IMR-90 (cell line): ENCODE results near the gene REPS1. TPM values are rescaled to one million over a fixed set of nuclear protein-coding genes. Genes with fewer than 3 reads are reported as not detected.

Experiments
- ATAC-seq: fragments of 200-7000 bp; cut with Tn5 transposase; 2 replicates; pipeline ENCODE4 v1.9.1; 2020; ENCODE audit warnings: low read depth, mild to moderate bottlenecking, moderate library complexity
- BruUV-seq: library from RNA; stranded (reverse); fragments of 400-500 nt; replicated peaks from 2 replicates; lab custom pipeline; 2021; lab: Mats Ljungman, UMichigan
- CTCF ChIA-PET: fragments of 300-600 bp; formaldehyde crosslinking; extraction: SDS; loops from one replicate; lab custom pipeline; 2021; ENCODE audit warnings: antibody characterized with exemption; lab: Yijun Ruan, JAX
- POLR2A ChIA-PET: fragments of 300-600 bp; sonication (Branson Sonifier 250); formaldehyde crosslinking; loops from one replicate; lab custom pipeline; 2022; ENCODE audit warnings: antibody characterized with exemption; ENCODE audit not compliant: unreplicated experiment; lab: Charles Lee
- DNase-seq: peaks from one replicate; pipeline ENCODE4 v3.0.0; 2013
- H2AFZ ChIP-seq: replicated peaks from 2 replicates; pipeline ENCODE3; 2013; ENCODE audit warnings: low read length, mild to moderate bottlenecking; ENCODE audit not compliant: poor library complexity
- H2AK5ac ChIP-seq: 2 replicates; pipeline ENCODE4 v1.6.1; 2013; ENCODE audit warnings: low read depth, low read length, inconsistent platforms
- H2AK9ac ChIP-seq: replicated peaks from 2 replicates; pipeline ENCODE3; 2013; ENCODE audit warnings: mild to moderate bottlenecking, low read depth, low read length, moderate library complexity; ENCODE audit not compliant: poor library complexity
- H2BK120ac ChIP-seq: 2 replicates; pipeline ENCODE4 v1.6.1; 2013; ENCODE audit warnings: low read depth, low read length, inconsistent platforms
- H2BK15ac ChIP-seq: 3 replicates; pipeline ENCODE4 v1.6.1; 2013; ENCODE audit warnings: low read depth, low read length, inconsistent platforms
- H2BK20ac ChIP-seq: 2 replicates; pipeline ENCODE4 v1.6.1; 2013; ENCODE audit warnings: low read depth, mild to moderate bottlenecking, inconsistent platforms, low read length, moderate library complexity
- H2BK5ac ChIP-seq: 2 replicates; pipeline ENCODE4 v1.6.1; 2013; ENCODE audit warnings: mild to moderate bottlenecking, low read depth, low read length, inconsistent platforms; ENCODE audit not compliant: poor library complexity, severe bottlenecking
- H3K14ac ChIP-seq: replicated peaks from 2 replicates; pipeline ENCODE4 v1.6.1; 2013; ENCODE audit warnings: low read depth, low read length, inconsistent platforms
- H3K18ac ChIP-seq: 2 replicates; pipeline ENCODE4 v1.6.1; 2013; ENCODE audit warnings: low read depth, low read length, control low read depth
- H3K23ac ChIP-seq: 2 replicates; pipeline ENCODE4 v1.6.1; 2013; ENCODE audit warnings: low read depth, low read length, inconsistent platforms
- H3K27ac ChIP-seq: 2 replicates; pipeline ENCODE4 v1.5.1; 2013; ENCODE audit warnings: mild to moderate bottlenecking, control low read depth, low read length; ENCODE audit not compliant: insufficient read depth
- H3K27me3 ChIP-seq: 2 replicates; pipeline ENCODE4 v1.6.1; 2013; ENCODE audit warnings: low read length; ENCODE audit not compliant: control insufficient read depth, insufficient read depth
- H3K36me3 ChIP-seq: 2 replicates; pipeline ENCODE4 v1.6.1; 2013; ENCODE audit warnings: low read length, mixed read lengths; ENCODE audit not compliant: control insufficient read depth, insufficient read depth
- H3K4ac ChIP-seq: 2 replicates; pipeline ENCODE4 v1.6.1; 2013; ENCODE audit warnings: low read depth, low read length, inconsistent platforms
- H3K4me1 ChIP-seq: 2 replicates; pipeline ENCODE4 v1.6.1; 2013; ENCODE audit warnings: low read length, mixed read lengths; ENCODE audit not compliant: control insufficient read depth, insufficient read depth
- H3K4me2 ChIP-seq: 2 replicates; pipeline ENCODE4 v1.6.1; 2013; ENCODE audit warnings: low read depth, mild to moderate bottlenecking, control low read depth, low read length, moderate library complexity
- H3K4me3 ChIP-seq: 2 replicates; pipeline ENCODE4 v1.5.1; 2013; ENCODE audit warnings: low read depth, mild to moderate bottlenecking, control low read depth, low read length, moderate library complexity; ENCODE audit not compliant: insufficient read depth
- H3K56ac ChIP-seq: 2 replicates; pipeline ENCODE4 v1.6.1; 2013; ENCODE audit warnings: low read length, inconsistent platforms; ENCODE audit not compliant: insufficient read depth; ENCODE audit errors: extremely low read depth
- H3K79me1 ChIP-seq, 2 experiments: 2 replicates each; pipeline ENCODE4 v1.6.1; 2013; ENCODE audit warnings: low read length in 2 of 2, inconsistent platforms in 1 of 2, low read depth in 1 of 2
- H3K9ac ChIP-seq: 2 replicates; pipeline ENCODE4 v1.6.1; 2013; ENCODE audit warnings: low read depth, low read length, control low read depth
- H3K9me1 ChIP-seq: 2 replicates; pipeline ENCODE4 v1.6.1; 2013; ENCODE audit warnings: low read length, inconsistent platforms; ENCODE audit not compliant: insufficient read depth
- H3K9me3 ChIP-seq: 2 replicates; pipeline ENCODE4 v1.6.1; 2013; ENCODE audit warnings: low read length; ENCODE audit not compliant: control insufficient read depth, insufficient read depth
- H4K20me1 ChIP-seq: 2 replicates; pipeline ENCODE4 v1.6.1; 2013; ENCODE audit warnings: low read length, inconsistent platforms; ENCODE audit not compliant: insufficient read depth
- H4K5ac ChIP-seq: 2 replicates; pipeline ENCODE4 v1.6.1; 2013; ENCODE audit warnings: mild to moderate bottlenecking, low read depth, low read length, control low read depth
- H4K8ac ChIP-seq, 2 experiments: 2 replicates each; pipeline ENCODE4 v1.6.1; 2013; ENCODE audit warnings: low read depth in 2 of 2, low read length in 2 of 2, control low read depth in 1 of 2, inconsistent platforms in 1 of 2
- H4K91ac ChIP-seq: 2 replicates; pipeline ENCODE4 v1.6.1; 2013; ENCODE audit warnings: low read depth, low read length, inconsistent platforms; ENCODE audit not compliant: insufficient read depth
- BHLHE40 ChIP-seq: fragments of 150-350 bp; IDR thresholded peaks from 2 replicates; pipeline ENCODE4 v1.6.1; 2016; ENCODE audit warnings: mild to moderate bottlenecking, low read depth, low read length
- CEBPB ChIP-seq: IDR thresholded peaks from 2 replicates; pipeline ENCODE4 v1.6.1; 2012; ENCODE audit warnings: low read depth, low read length, improper control_type of control experiment
- CHD1 ChIP-seq: IDR thresholded peaks from 2 replicates; pipeline ENCODE4 v1.6.1; 2012; ENCODE audit warnings: low read depth, low read length, improper control_type of control experiment
- CTCF ChIP-seq: conservative IDR thresholded peaks from 2 replicates; pipeline ENCODE4 v1.5.1; 2012; ENCODE audit warnings: mild to moderate bottlenecking, low read depth, low read length, improper control_type of control experiment
- FOS ChIP-seq: fragments of 150-350 bp; IDR thresholded peaks from 2 replicates; pipeline ENCODE4 v1.6.1; 2016; ENCODE audit warnings: low read depth, low read length
- MAFK ChIP-seq: IDR thresholded peaks from 2 replicates; pipeline ENCODE4 v1.6.1; 2012; ENCODE audit warnings: low read depth, low read length, improper control_type of control experiment
- MAZ ChIP-seq: IDR thresholded peaks from 2 replicates; pipeline ENCODE4 v1.6.1; 2012; ENCODE audit warnings: low read depth, mild to moderate bottlenecking, low read length, improper control_type of control experiment, moderate library complexity, borderline replicate concordance
- MXI1 ChIP-seq: IDR thresholded peaks from 2 replicates; pipeline ENCODE4 v1.6.1; 2012; ENCODE audit warnings: low read depth, mild to moderate bottlenecking, low read length, moderate library complexity, borderline replicate concordance
- NFE2L2 ChIP-seq: fragments of 150-350 bp; IDR thresholded peaks from 2 replicates; pipeline ENCODE4 v1.6.1; 2016; ENCODE audit warnings: low read depth, mild to moderate bottlenecking, low read length
- POLR2A ChIP-seq: IDR thresholded peaks from 2 replicates; pipeline ENCODE4 v1.6.1; 2012; ENCODE audit warnings: mild to moderate bottlenecking, low read depth, low read length
- RAD21 ChIP-seq: IDR thresholded peaks from 2 replicates; pipeline ENCODE4 v1.6.1; 2012; ENCODE audit warnings: low read length, improper control_type of control experiment
- RCOR1 ChIP-seq: IDR thresholded peaks from 2 replicates; pipeline ENCODE4 v1.6.1; 2012; ENCODE audit warnings: mild to moderate bottlenecking, low read length, improper control_type of control experiment; ENCODE audit not compliant: insufficient replicate concordance
- RFX5 ChIP-seq: IDR thresholded peaks from 2 replicates; pipeline ENCODE4 v1.8.0; 2012; ENCODE audit warnings: low read depth, mild to moderate bottlenecking, low read length, moderate library complexity
- SMC3 ChIP-seq: fragments of 150-350 bp; IDR thresholded peaks from 2 replicates; pipeline ENCODE4 v1.6.1; 2016; ENCODE audit warnings: low read depth, mild to moderate bottlenecking, antibody characterized with exemption, low read length, moderate library complexity
- WGBS, 2 experiments: methylation state at CpG; one replicate each; pipeline versions ENCODE4 v1.1.5 to v1.1.7; 2013; ENCODE audit warnings: missing lambda C conversion rate in 2 of 2; ENCODE audit not compliant: insufficient read length in 1 of 2; ENCODE audit errors: extremely low coverage in 2 of 2; 5-methylcytosine and 5-hydroxymethylcytosine counted together
- dilution Hi-C: fragments of 300-500 bp; cut with HindIII; formaldehyde crosslinking; loops from one replicate; pipeline ENCODE4 v1.14.3; 2018; ENCODE audit warnings: low sequenced_read_pairs; ENCODE audit not compliant: unreplicated experiment
- in situ Hi-C: fragments of 300-500 bp; cut with MboI; formaldehyde crosslinking; loops from 3 replicates; pipeline ENCODE4 v1.14.3; 2019; ENCODE audit warnings: low sequenced_read_pairs, inconsistent platforms, mixed read lengths
- intact Hi-C: fragments of 100-400 bp; cut with micrococcal nuclease; formaldehyde crosslinking; loops from 2 replicates; pipeline ENCODE4 v1.10.0; 2022
- polyA plus RNA-seq, 3 experiments: library from polyadenylated mRNA; depleted of rRNA; stranded (reverse); fragments of >200 nt; gene quantifications; 2 replicates each; pipeline ENCODE4 v1.2.3, GENCODE V29; 2012; ENCODE audit warnings: low replicate concordance in 1 of 3
- total RNA-seq: library from RNA; depleted of rRNA; stranded (reverse); fragments of >200 nt; gene quantifications from 2 replicates; pipeline ENCODE4 v1.2.3, GENCODE V29; 2012
- TF ChIP-seq, protein P1 (sequence below): fragments of 150-350 bp; IDR thresholded peaks from 2 replicates; pipeline ENCODE4 v1.6.1; 2017; ENCODE audit warnings: mild to moderate bottlenecking, antibody characterized with exemption, low read length, low read depth
- TF ChIP-seq, protein P2 (sequence below): fragments of 150-350 bp; IDR thresholded peaks from 2 replicates; pipeline ENCODE4 v1.6.1; 2016; ENCODE audit warnings: low read depth, mild to moderate bottlenecking, low read length, moderate library complexity, borderline replicate concordance

Gene REPS1
- total and polyA plus RNA-seq, 2 of the 4 experiments (the other 2 are of a cell fraction): 21.9 to 24.2 TPM

DNA sequence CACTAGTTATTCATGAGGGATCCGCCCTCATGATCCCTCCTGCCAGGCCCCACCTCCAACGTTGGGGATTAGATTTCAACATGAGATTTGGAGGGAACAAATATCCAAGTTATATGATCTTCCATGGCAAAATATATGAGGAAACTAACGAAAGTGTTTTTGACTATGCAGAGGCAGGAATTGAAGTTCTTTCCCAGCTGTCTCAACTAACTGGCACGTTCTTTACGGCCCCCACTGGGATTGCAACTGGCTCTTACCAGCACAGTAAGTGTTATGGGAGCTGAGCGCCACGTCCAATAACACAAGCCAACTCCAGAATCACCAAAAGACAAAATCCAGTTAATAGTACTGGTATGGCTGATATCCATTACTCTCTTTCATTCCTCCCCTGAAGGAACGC is 125.6 kb downstream of the REPS1 start:
- Histone ChIP-seq H4K5ac (no peak overlapping the region), H3K56ac (no peak overlapping the region), H3K23ac (no peak overlapping the region), H2BK120ac (no peak overlapping the region), H2AK9ac (no peak overlapping the region), H3K14ac (no peak overlapping the region), H2BK5ac (no peak overlapping the region), H3K4me3 (no peak overlapping the region), H3K4ac (no peak overlapping the region), H3K9me3 (no peaks in the 10 kb centered on the region), H4K91ac (no peak overlapping the region), H3K18ac (no peak overlapping the region), H2AFZ (no peak overlapping the region), H3K27me3 (no peaks in the 10 kb centered on the region; the same call in none of the 2 replicates), H3K79me1 (no peaks in the 10 kb centered on the region), H3K9ac (no peak overlapping the region), H3K4me1 (no peaks in the 10 kb centered on the region), H4K20me1 (no peaks in the 10 kb centered on the region), H4K8ac (no peak overlapping the region), H2AK5ac (no peak overlapping the region), H3K9me1 (no peaks in the 10 kb centered on the region), H3K27ac (no peak overlapping the region), H2BK15ac (no peak overlapping the region), H3K4me2 (no peak overlapping the region), H2BK20ac (no peak overlapping the region), H3K36me3 (no peaks in the 10 kb centered on the region)
- TF ChIP-seq MAFK: no peak
- no peak for TF ChIP-seq FOS
- TF ChIP-seq, protein P1, sequence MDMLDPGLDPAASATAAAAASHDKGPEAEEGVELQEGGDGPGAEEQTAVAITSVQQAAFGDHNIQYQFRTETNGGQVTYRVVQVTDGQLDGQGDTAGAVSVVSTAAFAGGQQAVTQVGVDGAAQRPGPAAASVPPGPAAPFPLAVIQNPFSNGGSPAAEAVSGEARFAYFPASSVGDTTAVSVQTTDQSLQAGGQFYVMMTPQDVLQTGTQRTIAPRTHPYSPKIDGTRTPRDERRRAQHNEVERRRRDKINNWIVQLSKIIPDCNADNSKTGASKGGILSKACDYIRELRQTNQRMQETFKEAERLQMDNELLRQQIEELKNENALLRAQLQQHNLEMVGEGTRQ: no peak
- TF ChIP-seq SMC3: no peak
- TF ChIP-seq CTCF: no peak
- no peak for TF ChIP-seq MAZ
- no peak for TF ChIP-seq RFX5
- TF ChIP-seq NFE2L2: no peak
- TF ChIP-seq RAD21: no peak
- TF ChIP-seq, protein P2, sequence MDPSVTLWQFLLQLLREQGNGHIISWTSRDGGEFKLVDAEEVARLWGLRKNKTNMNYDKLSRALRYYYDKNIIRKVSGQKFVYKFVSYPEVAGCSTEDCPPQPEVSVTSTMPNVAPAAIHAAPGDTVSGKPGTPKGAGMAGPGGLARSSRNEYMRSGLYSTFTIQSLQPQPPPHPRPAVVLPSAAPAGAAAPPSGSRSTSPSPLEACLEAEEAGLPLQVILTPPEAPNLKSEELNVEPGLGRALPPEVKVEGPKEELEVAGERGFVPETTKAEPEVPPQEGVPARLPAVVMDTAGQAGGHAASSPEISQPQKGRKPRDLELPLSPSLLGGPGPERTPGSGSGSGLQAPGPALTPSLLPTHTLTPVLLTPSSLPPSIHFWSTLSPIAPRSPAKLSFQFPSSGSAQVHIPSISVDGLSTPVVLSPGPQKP: no peak
- TF ChIP-seq RCOR1: no peak
- no peak for TF ChIP-seq POLR2A
- TF ChIP-seq MXI1: no peak
- no peak for TF ChIP-seq CHD1
- no peak for TF ChIP-seq BHLHE40
- no peak for TF ChIP-seq CEBPB
- BruUV-seq: no TSS peak
- ChIA-PET CTCF (interaction anchor here (0.6 kb wide), 1 partner anchor 147 kb away, joined by 4 read pairs; no protein-coding TSS in a partner anchor), POLR2A (no interaction called here)
- intact Hi-C loops (no loop called here), dilution Hi-C loops (no loop called here), in situ Hi-C loops (no loop called here)
- no peak for DNase-seq
- no CpG with 5 or more reads among the region's 8 CpGs for WGBS, 2 experiments
- no peak for ATAC-seq
